OCI-LY3 (cell line): ENCODE results near the gene EYA3.

Experiments used
- CTCF ChIP-seq: fragments of 200-600, 300-600 bp; sonication (generic); IDR thresholded peaks from 2 replicates; pipeline ENCODE4 v1.5.1; 2014; ENCODE audit warnings: antibody characterized with exemption, low read length, low read depth
- EZH2phosphoT487 ChIP-seq: fragments of 200-600 bp; shearing (Covaris generic); IDR thresholded peaks from 2 replicates; pipeline ENCODE4 v1.6.1; 2018; ENCODE audit warnings: antibody characterized with exemption, mixed run types, low read depth

GRCh38 chr1:27941671-27942540 is 146.5 kb downstream of the EYA3 start:
- TF ChIP-seq EZH2phosphoT487 (no peak), CTCF (no peak)
